Spinal cord (tissue), 10 donors: Measurements from ENCODE around the gene DENND6B. TPM values are rescaled to one million over a fixed set of nuclear protein-coding genes. Genes with fewer than 3 reads are reported as not detected.

ENCODE experiments used
- DNase-seq, 6 donors: peaks; one replicate each; pipeline versions ENCODE4 v3.0.0 to v3.0.0-alpha.2; 2013 to 2015; ENCODE audit warnings: low spot score in 6 of 6, low read depth in 4 of 6
- H3K27ac ChIP-seq: one replicate; pipeline ENCODE4 v1.5.1; 2013; ENCODE audit warnings: low read depth, low read length, control low read depth
- H3K27me3 ChIP-seq: one replicate; pipeline ENCODE4 v1.6.1; 2013; ENCODE audit warnings: low read length; ENCODE audit not compliant: control insufficient read depth, insufficient read depth
- H3K36me3 ChIP-seq: one replicate; pipeline ENCODE4 v1.6.1; 2013; ENCODE audit warnings: low read length; ENCODE audit not compliant: control insufficient read depth, insufficient read depth
- H3K4me1 ChIP-seq: one replicate; pipeline ENCODE4 v1.6.1; 2013; ENCODE audit warnings: low read length; ENCODE audit not compliant: control insufficient read depth, insufficient read depth
- H3K4me3 ChIP-seq: one replicate; pipeline ENCODE4 v1.5.1; 2013; ENCODE audit warnings: low read depth, low read length, control low read depth
- H3K9me3 ChIP-seq: one replicate; pipeline ENCODE4 v1.6.1; 2013; ENCODE audit warnings: low read length; ENCODE audit not compliant: control insufficient read depth, insufficient read depth
- WGBS: methylation state at CpG from one replicate; pipeline ENCODE4 v1.1.5; 2013; ENCODE audit warnings: missing lambda C conversion rate; ENCODE audit not compliant: insufficient coverage; 5-methylcytosine and 5-hydroxymethylcytosine counted together
- polyA plus RNA-seq, 2 donors: library from polyadenylated mRNA; unstranded; fragments of 120-200 nt; gene quantifications; one replicate each; pipeline ENCODE4 v1.2.1, GENCODE V29; 2013; ENCODE audit not compliant: insufficient read length in 2 of 2
- total RNA-seq, 2 donors: library from RNA; depleted of rRNA in 1 of 2; stranded (reverse); fragments of 120-200 nt in 1 of 2; fragments of >200 nt in 1 of 2; gene quantifications; one replicate each; pipeline versions ENCODE4 v1.2.3 to v1.2.4, GENCODE V29; 2013 to 2014
- donor health status: healthy.

DENND6B gene
- total and polyA plus RNA-seq, 4 donors, result 9.1 to 45.7 (median 27.0) TPM

DNA sequence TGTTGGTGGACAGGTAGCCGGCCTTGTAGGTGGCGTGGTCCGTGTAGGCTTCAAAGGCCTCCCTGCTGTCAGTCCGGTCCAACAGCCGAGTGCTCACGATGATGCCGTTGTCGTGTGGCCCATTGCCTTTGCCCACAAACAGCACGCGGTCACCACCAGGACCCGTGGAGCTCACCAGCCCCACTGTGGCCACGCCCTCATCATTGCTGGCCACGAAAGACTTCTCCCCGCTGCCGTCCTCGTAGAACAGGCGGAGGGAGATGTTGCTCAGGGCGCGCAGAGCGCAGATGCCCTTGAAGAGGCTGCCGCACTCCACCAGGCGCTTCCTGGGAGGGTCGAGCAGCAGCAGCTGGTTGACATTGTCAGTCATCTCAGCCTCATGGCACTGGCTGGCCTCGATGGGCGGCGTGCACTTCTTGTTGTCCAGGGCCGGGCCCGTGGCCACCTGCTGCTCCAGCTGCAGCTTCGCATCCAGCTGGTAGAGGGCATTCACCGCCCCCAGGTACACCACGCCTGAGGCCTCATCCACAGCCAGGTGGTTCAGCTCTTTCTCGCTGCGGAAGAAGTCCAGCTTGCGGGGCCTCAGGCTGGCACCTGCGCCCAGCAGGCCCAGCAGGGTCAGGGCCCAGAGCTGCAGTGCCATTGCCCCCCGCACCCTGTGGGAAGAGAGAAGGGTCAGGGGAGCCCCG, 36.7 kb downstream of the DENND6B start:
- no peak for DNase-seq
- 93% methylated on average over 35 of the region's 37 CpGs for WGBS
- Histone ChIP-seq H3K9me3 (no peaks in the 10 kb centered on the region), H3K4me1 (peaks cover 27% of the 10 kb centered on the region), H3K27ac (no peak overlapping the region), H3K36me3 (peaks cover 96% of the 10 kb centered on the region), H3K4me3 (no peak overlapping the region), H3K27me3 (no peaks in the 10 kb centered on the region)

DNA sequence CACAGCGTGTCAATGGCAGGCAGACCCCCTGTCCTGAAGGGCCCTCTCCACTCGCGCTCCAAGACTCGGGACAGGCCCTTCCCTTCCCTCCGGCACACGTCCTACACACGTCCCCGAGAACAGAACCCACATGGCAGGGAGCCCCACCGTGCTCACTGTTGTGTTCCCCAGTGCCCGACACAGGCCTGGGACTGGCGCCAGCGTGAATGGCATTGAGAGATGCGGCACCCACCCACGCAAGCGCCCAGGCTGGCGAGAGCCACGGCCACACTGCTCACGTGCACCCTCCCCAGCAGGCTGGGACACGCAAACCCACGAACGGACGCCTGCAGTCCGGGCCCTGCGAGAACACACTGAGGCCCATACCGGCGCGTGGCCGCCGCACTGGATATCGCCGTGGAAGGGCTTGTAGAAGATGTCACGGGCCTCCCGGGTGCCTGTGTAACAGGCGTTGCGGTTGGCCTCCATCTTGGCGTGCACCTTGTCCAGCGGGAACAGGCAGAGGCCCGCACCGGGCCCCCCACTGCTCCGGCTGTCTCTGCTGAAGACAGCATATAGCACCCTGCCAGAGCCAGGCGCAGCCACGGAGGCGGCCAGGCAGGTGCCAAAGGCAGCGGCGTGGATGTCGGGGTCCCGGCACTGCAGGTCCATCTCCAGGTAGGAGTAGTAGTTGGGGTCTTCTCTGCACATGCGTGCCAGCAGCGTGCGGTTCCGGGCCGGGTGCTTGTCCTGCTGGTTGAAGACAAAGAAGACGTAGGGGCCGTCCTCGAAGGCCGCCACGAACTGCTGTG, 37.5 kb downstream of the DENND6B start:
- 95% methylated on average over 57 of the region's 57 CpGs for WGBS
- Histone ChIP-seq H3K36me3 (peaks cover 97% of the 10 kb centered on the region), H3K4me3 (no peak overlapping the region), H3K27me3 (no peaks in the 10 kb centered on the region), H3K27ac (no peak overlapping the region), H3K4me1 (peaks cover 22% of the 10 kb centered on the region), H3K9me3 (no peaks in the 10 kb centered on the region)
- DNase-seq, result no peak

DNA sequence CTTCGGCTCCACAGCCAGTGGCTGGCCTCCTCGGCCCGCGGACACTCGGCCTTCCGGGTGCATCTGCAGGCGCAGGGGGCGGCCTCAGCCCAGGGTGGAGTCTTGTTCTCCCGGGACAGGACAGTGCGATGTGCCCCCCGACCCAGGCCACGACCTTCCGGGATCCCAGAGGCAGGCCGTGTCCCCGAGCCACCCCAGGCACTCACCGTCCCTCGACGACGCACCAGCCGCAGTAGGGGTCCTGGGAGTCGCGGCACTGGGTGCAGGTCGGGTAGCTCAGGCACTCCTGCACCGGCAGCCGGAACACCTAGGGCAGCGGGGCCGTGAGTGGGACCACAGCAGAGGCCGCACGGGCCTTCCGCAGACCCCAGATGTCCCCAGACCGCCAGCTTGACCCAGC, 39.1 kb downstream of the DENND6B start:
- Histone ChIP-seq H3K9me3 (no peaks in the 10 kb centered on the region), H3K4me1 (peaks cover 6% of the 10 kb centered on the region), H3K27me3 (no peaks in the 10 kb centered on the region), H3K27ac (no peak overlapping the region), H3K36me3 (peaks cover 99% of the 10 kb centered on the region), H3K4me3 (no peak overlapping the region)
- WGBS, result 95% methylated on average over 30 of the region's 31 CpGs
- no peak for DNase-seq

DNA sequence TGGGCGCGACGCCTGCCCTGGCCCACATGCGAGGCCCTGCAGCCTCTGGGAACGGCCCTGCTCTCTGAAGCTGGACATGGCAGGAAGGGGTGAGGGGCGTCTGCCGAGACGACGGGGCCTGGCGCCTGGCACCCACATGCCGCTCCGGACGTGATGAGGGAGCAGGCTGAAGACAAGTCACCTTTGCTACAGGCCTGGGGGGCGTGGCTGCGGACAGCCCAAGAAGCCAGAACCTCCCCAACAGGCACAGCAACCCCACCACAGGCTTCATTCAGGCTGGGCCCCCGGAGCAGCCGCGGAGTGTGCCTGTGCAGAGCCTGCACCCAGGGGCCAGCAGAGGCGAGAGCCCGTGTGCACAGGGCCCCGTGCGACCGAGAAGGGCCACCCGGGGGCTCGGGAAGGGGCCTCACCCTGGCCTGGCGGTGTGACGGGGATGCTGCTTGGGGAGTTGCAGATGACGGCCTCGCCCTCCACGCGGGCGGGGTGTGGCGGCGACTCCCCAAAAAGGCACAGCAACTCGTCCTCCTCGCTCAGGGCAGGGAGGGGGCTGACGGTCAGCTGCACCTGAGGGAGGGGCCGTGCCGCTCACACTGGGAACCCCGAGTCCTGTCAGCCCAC, 40.0 kb downstream of the DENND6B start:
- H3K27ac ChIP-seq, result no peak overlapping the region
- H3K4me3 ChIP-seq, result no peak overlapping the region
- H3K9me3 ChIP-seq, result no peaks in the 10 kb centered on the region
- no peak for DNase-seq
- no peaks in the 10 kb centered on the region for H3K27me3 ChIP-seq
- no peaks in the 10 kb centered on the region for H3K4me1 ChIP-seq
- WGBS, result 93% methylated on average over 40 of the region's 40 CpGs
- peaks cover 100% of the 10 kb centered on the region for H3K36me3 ChIP-seq

DNA sequence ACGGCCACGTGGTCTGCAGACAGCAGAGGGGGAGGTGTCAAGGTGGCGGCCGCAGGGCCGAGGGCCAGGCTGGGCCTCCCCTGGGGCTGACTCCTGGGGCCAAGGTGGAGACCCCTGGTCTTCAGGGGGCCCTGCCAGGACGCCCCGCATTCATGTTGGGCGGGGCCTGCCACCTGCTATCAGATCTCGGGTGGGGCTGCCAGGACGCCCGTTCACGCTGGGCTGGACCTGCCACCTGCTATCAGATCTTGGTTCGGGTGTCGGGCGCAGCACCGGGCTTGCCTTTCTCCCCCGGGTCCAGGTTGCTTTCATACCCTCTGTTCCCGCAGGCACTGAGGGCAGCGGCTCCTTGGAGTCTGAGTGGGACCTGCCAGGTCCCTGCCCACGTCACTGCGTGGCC, 40.5 kb downstream of the DENND6B start:
- Histone ChIP-seq H3K9me3 (no peaks in the 10 kb centered on the region), H3K27ac (no peak overlapping the region), H3K27me3 (no peaks in the 10 kb centered on the region), H3K4me3 (no peak overlapping the region), H3K4me1 (no peaks in the 10 kb centered on the region), H3K36me3 (peaks cover 100% of the 10 kb centered on the region)
- WGBS, result 96% methylated on average over 21 of the region's 21 CpGs
- no peak for DNase-seq

DNA sequence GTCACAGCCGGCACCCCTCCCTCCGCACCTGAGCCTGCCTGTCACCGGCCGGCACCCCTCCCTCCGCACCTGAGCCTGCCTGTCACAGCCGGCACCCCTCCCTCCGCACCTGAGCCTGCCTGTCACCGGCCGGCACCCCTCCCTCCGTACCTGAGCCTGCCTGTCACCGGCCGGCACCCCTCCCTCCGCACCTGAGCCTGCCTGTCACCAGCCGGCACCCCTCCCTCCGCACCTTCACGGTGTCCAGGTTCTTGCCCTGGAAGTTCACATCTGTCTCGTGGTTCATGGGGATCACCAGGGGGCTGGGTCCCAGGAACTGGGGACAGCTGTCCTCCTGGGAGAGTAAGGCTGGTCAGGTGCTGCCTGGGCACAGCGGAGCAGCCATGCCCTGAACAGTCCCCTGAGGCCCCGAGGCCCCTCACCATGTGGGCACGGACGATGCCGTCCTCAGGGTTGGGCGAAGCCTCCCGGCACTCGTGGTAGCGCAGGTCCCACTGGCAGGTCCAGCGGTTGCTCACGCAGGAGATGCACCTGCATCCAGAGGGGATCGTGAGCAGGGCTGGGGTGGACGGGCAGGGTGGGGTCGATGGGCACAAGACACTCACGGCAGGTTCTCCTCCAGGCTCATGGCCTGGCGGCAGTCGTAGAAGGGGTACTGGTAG, 41.1 kb downstream of the DENND6B start:
- 96% methylated on average over 27 of the region's 34 CpGs for whole genome bisulfite sequencing

DNA sequence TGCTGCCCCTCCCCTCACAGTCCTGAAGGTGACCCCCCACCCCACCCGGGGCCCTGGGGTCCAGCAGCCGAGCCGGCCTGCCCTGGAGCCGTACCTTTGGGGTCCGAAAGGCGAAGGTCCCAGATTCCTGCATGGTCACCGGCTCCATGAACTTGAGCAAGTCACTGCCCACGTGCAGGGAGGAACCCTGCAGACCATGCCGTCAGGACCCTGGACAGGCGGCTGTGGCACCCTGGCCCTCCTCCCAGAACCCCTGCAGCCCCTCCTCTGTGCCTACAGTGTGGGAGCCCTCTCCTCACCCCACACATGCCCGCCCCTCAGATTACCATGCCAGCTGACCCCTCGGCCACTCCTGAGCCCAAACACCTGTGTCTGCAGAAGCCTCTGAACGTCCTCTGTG, 42.3 kb downstream of the DENND6B start:
- Histone ChIP-seq H3K4me1 (no peaks in the 10 kb centered on the region), H3K9me3 (no peaks in the 10 kb centered on the region), H3K27me3 (no peaks in the 10 kb centered on the region), H3K27ac (no peak overlapping the region), H3K36me3 (peaks cover 100% of the 10 kb centered on the region), H3K4me3 (no peak overlapping the region)
- no peak for DNase-seq
- 93% methylated on average over 12 of the region's 13 CpGs for WGBS

More for the DNA sequence above, 41.1 kb downstream of the DENND6B start:
- Histone ChIP-seq H3K4me1 (no peaks in the 10 kb centered on the region), H3K9me3 (no peaks in the 10 kb centered on the region), H3K27ac (no peak overlapping the region), H3K36me3 (peaks cover 100% of the 10 kb centered on the region), H3K27me3 (no peaks in the 10 kb centered on the region), H3K4me3 (no peak overlapping the region)
- DNase-seq, result no peak

DNA sequence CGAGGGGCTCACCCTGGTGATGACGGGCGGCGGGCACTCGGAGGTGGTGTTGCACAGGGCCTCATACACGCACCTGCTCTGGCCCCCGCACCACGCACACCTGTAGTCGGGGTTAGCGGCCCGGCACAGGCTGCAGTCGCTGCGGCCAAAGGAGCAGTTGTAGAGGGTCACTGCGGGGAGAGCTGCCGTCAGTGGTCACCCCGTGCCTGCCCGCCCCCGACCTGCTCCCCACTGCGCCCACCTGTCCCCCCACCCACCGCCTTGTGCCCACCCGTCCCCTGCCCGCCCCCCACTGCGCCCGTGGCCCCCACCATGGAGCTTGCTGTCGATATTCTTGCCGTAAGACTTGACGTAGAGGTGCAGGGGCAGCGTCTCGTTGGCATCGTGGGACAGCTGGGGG, 43.0 kb downstream of the DENND6B start:
- H3K27me3 ChIP-seq, result no peaks in the 10 kb centered on the region
- H3K4me3 ChIP-seq, result no peak overlapping the region
- DNase-seq, result no peak
- H3K4me1 ChIP-seq, result no peaks in the 10 kb centered on the region
- 95% methylated on average over 20 of the region's 30 CpGs for WGBS
- H3K9me3 ChIP-seq, result no peaks in the 10 kb centered on the region
- no peak overlapping the region for H3K27ac ChIP-seq
- H3K36me3 ChIP-seq, result peaks cover 100% of the 10 kb centered on the region

DNA sequence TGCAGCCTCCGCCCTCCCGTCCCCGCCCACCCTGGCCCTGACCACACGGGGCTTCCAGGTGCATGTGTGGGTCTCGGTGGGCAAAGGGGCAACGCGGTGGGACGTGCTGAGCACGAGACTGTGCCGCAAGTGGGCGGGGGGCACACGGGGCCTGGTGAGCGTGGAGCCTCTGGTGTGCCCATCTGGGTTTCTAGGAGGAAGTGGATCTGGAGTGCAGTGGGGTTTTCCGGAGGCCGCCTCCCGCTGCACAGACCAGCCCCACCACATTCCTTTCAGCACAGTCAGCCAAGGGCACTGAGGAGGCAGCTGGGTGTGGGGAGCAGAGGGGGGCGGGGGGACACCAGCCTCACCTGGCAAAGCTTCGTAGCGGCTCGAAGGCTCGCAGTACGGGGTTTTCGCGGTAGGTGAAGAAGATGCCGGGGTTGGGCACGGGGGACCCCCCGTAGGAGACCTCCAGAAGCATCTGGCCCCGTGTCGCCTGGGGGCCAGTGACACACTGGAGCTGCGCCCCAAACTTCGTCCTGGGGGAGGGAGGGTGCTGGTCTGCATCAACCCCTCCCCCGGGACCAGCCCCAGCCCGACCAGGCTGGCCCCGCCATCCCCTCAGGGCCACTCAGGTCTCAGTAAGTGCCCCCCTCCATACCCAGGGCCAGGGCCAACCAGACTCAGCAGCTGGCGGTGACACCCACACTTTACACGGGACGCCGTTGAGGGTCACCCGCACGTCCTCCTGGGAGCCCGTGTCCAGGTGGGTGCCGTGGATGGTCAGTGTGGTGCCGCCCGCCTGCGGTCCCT, 44.3 kb downstream of the DENND6B start:
- Histone ChIP-seq H3K4me3 (no peak overlapping the region), H3K27me3 (no peaks in the 10 kb centered on the region), H3K9me3 (no peaks in the 10 kb centered on the region), H3K4me1 (no peaks in the 10 kb centered on the region), H3K27ac (no peak overlapping the region), H3K36me3 (peaks cover 100% of the 10 kb centered on the region)
- no peak for DNase-seq
- WGBS, result 92% methylated on average over 28 of the region's 45 CpGs
